Omental fat pad (tissue), 4 donors: ENCODE measurements around the gene RSL1D1. TPM values are rescaled to one million over a fixed set of nuclear protein-coding genes. Genes with fewer than 3 reads are reported as not detected.

Experiments used
- ATAC-seq: fragments of 150-250 bp; one replicate; pipeline ENCODE4 v1.9.1; 2016; ENCODE audit warnings: mild to moderate bottlenecking, moderate library complexity; ENCODE audit not compliant: low FRiP score
- DNase-seq: peaks from one replicate; pipeline ENCODE4 v3.0.0-alpha.2; 2019; ENCODE audit warnings: low spot score
- total RNA-seq, 4 donors: library from RNA; depleted of rRNA; stranded (reverse); fragments of >200 nt; gene quantifications; one replicate each; pipeline ENCODE4 v1.1.0, GENCODE V29; 2016
- TF ChIP-seq, protein P1 (sequence below), 3 donors: fragments of 450-650 bp; IDR thresholded peaks; one replicate each; pipeline ENCODE4 v1.5.1; 2016 to 2017; ENCODE audit warnings: antibody characterized with exemption in 3 of 3, mild to moderate bottlenecking in 3 of 3, moderate library complexity in 2 of 3

RSL1D1 gene
- total RNA-seq, 4 donors from 2014 or later: 138 to 269 (median 188) TPM

DNA sequence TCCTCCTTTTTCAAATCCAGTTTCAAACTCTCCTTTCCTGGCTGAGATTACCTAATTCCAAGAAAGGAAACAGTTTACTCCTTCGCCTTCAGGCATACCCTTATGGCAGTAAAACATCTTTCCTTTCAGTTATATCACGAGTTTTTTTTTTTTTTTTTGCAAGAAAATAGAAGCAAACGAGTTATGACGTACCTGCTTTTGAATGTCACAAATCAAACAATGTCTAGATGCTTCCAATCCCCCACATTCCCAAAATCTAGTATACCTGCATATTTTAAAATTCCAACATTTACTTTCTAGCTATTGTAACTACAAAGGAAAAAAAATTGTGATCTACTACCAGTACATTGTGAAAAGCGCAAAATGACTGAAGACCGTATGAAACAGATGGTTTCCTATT lies 35.5 kb upstream of the RSL1D1 start:
- ATAC-seq: no peak
- no peak for DNase-seq
- TF ChIP-seq, protein P1, sequence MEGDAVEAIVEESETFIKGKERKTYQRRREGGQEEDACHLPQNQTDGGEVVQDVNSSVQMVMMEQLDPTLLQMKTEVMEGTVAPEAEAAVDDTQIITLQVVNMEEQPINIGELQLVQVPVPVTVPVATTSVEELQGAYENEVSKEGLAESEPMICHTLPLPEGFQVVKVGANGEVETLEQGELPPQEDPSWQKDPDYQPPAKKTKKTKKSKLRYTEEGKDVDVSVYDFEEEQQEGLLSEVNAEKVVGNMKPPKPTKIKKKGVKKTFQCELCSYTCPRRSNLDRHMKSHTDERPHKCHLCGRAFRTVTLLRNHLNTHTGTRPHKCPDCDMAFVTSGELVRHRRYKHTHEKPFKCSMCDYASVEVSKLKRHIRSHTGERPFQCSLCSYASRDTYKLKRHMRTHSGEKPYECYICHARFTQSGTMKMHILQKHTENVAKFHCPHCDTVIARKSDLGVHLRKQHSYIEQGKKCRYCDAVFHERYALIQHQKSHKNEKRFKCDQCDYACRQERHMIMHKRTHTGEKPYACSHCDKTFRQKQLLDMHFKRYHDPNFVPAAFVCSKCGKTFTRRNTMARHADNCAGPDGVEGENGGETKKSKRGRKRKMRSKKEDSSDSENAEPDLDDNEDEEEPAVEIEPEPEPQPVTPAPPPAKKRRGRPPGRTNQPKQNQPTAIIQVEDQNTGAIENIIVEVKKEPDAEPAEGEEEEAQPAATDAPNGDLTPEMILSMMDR (IDR thresholded peaks at IDR 0.05): no peak

- ATAC-seq (no peak), DNase-seq (no peak)
- TF ChIP-seq, protein P1 (IDR thresholded peaks at IDR 0.05): no peak
Measured at GRCh38 chr16:11884035-11884434, 32.7 kb upstream of the RSL1D1 start.

DNA sequence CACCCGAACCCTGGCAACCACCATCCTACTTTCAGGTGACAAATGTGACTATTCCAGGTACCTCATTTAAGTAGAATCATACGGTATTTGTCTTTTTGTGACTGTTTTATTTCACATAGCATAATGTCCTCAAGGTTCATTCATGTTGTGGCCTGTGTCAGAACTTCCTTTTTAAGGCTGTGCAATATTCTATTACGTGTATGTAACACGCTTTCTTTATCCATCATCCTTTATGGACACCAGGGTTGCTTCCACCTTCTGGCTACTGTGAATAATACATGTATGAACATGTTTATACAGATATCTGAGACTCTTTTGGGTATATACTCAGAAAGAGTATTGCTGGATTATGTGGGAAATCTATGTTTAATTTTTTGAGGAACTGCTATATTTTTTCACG lies 28.7 kb upstream of the RSL1D1 start:
- TF ChIP-seq, protein P1 (IDR thresholded peaks at IDR 0.05): no peak
- DNase-seq (no peak), ATAC-seq (no peak)

GRCh38 chr16:11877374-11877773 lies 26.0 kb upstream of the RSL1D1 start:
- ATAC-seq: no peak

GRCh38 chr16:11876306-11876705 lies 25.0 kb upstream of the RSL1D1 start:
- DNase-seq (no peak), ATAC-seq (no peak)
- TF ChIP-seq, protein P1 (IDR thresholded peaks at IDR 0.05): no peak

More at GRCh38 chr16:11877374-11877773, 26.0 kb upstream of the RSL1D1 start:
- TF ChIP-seq, protein P1 (IDR thresholded peaks at IDR 0.05): no peak
- no peak for DNase-seq

- no peak for ATAC-seq
- no peak for DNase-seq
- TF ChIP-seq, protein P1 (IDR thresholded peaks at IDR 0.05): no peak
Measured at GRCh38 chr16:11875721-11876120, 24.4 kb upstream of the RSL1D1 start.

DNA sequence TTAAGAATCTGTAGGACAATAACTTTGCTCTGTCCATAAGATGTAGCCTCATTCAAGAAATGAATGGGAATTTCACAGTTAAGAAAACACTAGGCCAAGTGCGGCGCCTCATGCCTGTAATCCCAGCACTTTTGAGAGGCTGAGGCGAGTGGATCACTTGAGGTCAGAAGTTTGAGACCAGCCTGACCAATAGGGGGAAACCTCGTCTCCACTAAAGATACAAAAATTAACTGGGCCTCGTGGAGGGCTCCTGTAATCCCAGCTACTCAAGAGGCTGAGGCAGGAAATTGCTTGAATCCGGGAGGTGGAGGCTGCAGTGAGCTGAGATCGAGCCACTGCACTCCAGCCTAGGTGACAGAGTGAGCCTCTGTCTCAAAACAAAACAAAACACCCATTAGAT lies 19.9 kb upstream of the RSL1D1 start:
- ATAC-seq (no peak), DNase-seq (no peak)
- TF ChIP-seq, protein P1 (IDR thresholded peaks at IDR 0.05): no peak
